ENCODE measurements around the gene TREML2.

The TREML2 gene

GRCh38 chr6:41224800-41225199, 23.9 kb upstream of the TREML2 start:
- WGBS (ENCODE audit: insufficient coverage) = no CpG with 5 or more reads among the region's 1 CpG
- no peak overlapping the region for H3K27ac ChIP-seq (ENCODE audit: insufficient read depth in 1 of 2, low read depth in 1 of 2, low read length in 2 of 2, poor library complexity in 1 of 2, severe bottlenecking in 2 of 2)
- DNase-seq = no peak
- no peak overlapping the region for H3K4me3 ChIP-seq (ENCODE audit: control insufficient read depth in 1 of 7, extremely low read depth in 1 of 7, insufficient read depth in 4 of 7, low read depth in 2 of 7, low read length in 6 of 7)
- peaks cover 3 to 26% (median 18%) of the 10 kb centered on the region in 4 experiments for H3K4me1 ChIP-seq (ENCODE audit: control extremely low read depth in 1 of 4, control insufficient read depth in 4 of 4, insufficient read depth in 4 of 4, low read length in 3 of 4)
- ChIA-PET POLR2A (no interaction called here), CTCF (no interaction called here)
- H3K36me3 ChIP-seq (ENCODE audit: control insufficient read depth in 4 of 4, insufficient read depth in 4 of 4, low read length in 3 of 4) = no peaks in the 10 kb centered on the region
- no peaks in the 10 kb centered on the region for H3K27me3 ChIP-seq (replicated peaks in 2 of 5; ENCODE audit: control insufficient read depth in 4 of 5, insufficient read depth in 5 of 5, low read length in 4 of 5)
- H3K9me3 ChIP-seq (ENCODE audit: control extremely low read depth in 1 of 5, control insufficient read depth in 4 of 5, insufficient read depth in 2 of 5, low read depth in 1 of 5, low read length in 4 of 5) = peaks cover 0 to 8% (median 0%) of the 10 kb centered on the region in 5 experiments

GRCh38 chr6:41222513-41222912, 21.6 kb upstream of the TREML2 start:
- H3K36me3 ChIP-seq (ENCODE audit: control insufficient read depth in 4 of 4, insufficient read depth in 4 of 4, low read length in 3 of 4) = no peaks in the 10 kb centered on the region
- no peaks in the 10 kb centered on the region for H3K27me3 ChIP-seq (replicated peaks in 2 of 5; ENCODE audit: control insufficient read depth in 4 of 5, insufficient read depth in 5 of 5, low read length in 4 of 5)
- ChIA-PET POLR2A (no interaction called here), CTCF (interaction anchor here (1.2 kb wide), 2 partner anchors 22 to 78 kb away, joined by 3 read pairs; no protein-coding TSS in a partner anchor)
- H3K27ac ChIP-seq (ENCODE audit: insufficient read depth in 1 of 2, low read depth in 1 of 2, low read length in 2 of 2, poor library complexity in 1 of 2, severe bottlenecking in 2 of 2) = no peak overlapping the region
- H3K4me1 ChIP-seq (ENCODE audit: control extremely low read depth in 1 of 4, control insufficient read depth in 4 of 4, insufficient read depth in 4 of 4, low read length in 3 of 4) = peaks cover 3 to 20% (median 13%) of the 10 kb centered on the region in 4 experiments
- peak; percentile 17 to 56 (median 55) for DNase-seq
- peaks cover 0 to 8% (median 0%) of the 10 kb centered on the region in 5 experiments for H3K9me3 ChIP-seq (ENCODE audit: control extremely low read depth in 1 of 5, control insufficient read depth in 4 of 5, insufficient read depth in 2 of 5, low read depth in 1 of 5, low read length in 4 of 5)
- peak overlapping the region in 1 of 7 experiments; percentile 4 for H3K4me3 ChIP-seq (ENCODE audit: control insufficient read depth in 1 of 7, extremely low read depth in 1 of 7, insufficient read depth in 4 of 7, low read depth in 2 of 7, low read length in 6 of 7)
- WGBS (ENCODE audit: insufficient coverage) = 63% methylated on average over 5 of the region's 5 CpGs

- Histone ChIP-seq H3K4me1 (ENCODE audit: control extremely low read depth in 1 of 4, control insufficient read depth in 4 of 4, insufficient read depth in 4 of 4, low read length in 3 of 4) (peaks cover 3 to 20% (median 13%) of the 10 kb centered on the region in 4 experiments), H3K27me3 (replicated peaks in 2 of 5; ENCODE audit: control insufficient read depth in 4 of 5, insufficient read depth in 5 of 5, low read length in 4 of 5) (no peaks in the 10 kb centered on the region), H3K27ac (ENCODE audit: insufficient read depth in 1 of 2, low read depth in 1 of 2, low read length in 2 of 2, poor library complexity in 1 of 2, severe bottlenecking in 2 of 2) (no peak overlapping the region), H3K36me3 (ENCODE audit: control insufficient read depth in 4 of 4, insufficient read depth in 4 of 4, low read length in 3 of 4) (no peaks in the 10 kb centered on the region), H3K4me3 (ENCODE audit: control insufficient read depth in 1 of 7, extremely low read depth in 1 of 7, insufficient read depth in 4 of 7, low read depth in 2 of 7, low read length in 6 of 7) (peak overlapping the region in 1 of 7 experiments; percentile 4), H3K9me3 (ENCODE audit: control extremely low read depth in 1 of 5, control insufficient read depth in 4 of 5, insufficient read depth in 2 of 5, low read depth in 1 of 5, low read length in 4 of 5) (peaks cover 0 to 8% (median 0%) of the 10 kb centered on the region in 5 experiments)
- CTCF ChIA-PET = interaction anchor here (0.8 to 1.2 kb wide), 3 partner anchors 22 to 79 kb away, joined by 3 read pairs; no protein-coding TSS in a partner anchor
- WGBS (ENCODE audit: insufficient coverage) = 23% methylated on average over 3 of the region's 4 CpGs
- peak in 2 of 3 donors; percentile 12 to 19 for DNase-seq
- POLR2A ChIA-PET = no interaction called here
Observed at GRCh38 chr6:41222045-41222444, 21.1 kb upstream of the TREML2 start.

DNA sequence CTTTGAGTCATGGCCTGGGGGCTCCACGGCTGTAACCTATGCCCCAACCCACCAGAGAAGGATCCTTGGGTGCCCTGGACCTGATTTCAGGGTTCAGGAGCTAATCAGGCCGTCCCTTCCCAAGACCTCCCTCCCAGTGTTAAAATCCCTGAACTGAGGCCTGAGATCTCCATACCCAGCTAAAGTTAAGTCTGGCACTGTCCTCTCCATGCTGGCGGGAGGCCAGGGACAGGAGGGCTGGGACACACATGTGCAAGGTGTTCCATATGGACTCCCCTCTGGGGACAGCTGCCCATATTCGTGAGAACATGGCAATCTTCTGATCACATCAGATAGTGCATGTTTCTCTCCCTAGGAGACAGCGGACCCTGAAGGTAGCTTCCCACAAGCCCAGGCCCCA, 15.7 kb upstream of the TREML2 start:
- 82% methylated on average over 5 of the region's 5 CpGs for WGBS (ENCODE audit: insufficient coverage)
- peaks cover 0 to 3% (median under 1%) of the 10 kb centered on the region in 4 experiments for H3K4me1 ChIP-seq (ENCODE audit: control extremely low read depth in 1 of 4, control insufficient read depth in 4 of 4, insufficient read depth in 4 of 4, low read length in 3 of 4)
- no peaks in the 10 kb centered on the region for H3K36me3 ChIP-seq (ENCODE audit: control insufficient read depth in 4 of 4, insufficient read depth in 4 of 4, low read length in 3 of 4)
- ChIA-PET CTCF (no interaction called here), POLR2A (no interaction called here)
- H3K4me3 ChIP-seq (ENCODE audit: control insufficient read depth in 1 of 7, extremely low read depth in 1 of 7, insufficient read depth in 4 of 7, low read depth in 2 of 7, low read length in 6 of 7) = no peak overlapping the region
- H3K9me3 ChIP-seq (ENCODE audit: control extremely low read depth in 1 of 5, control insufficient read depth in 4 of 5, insufficient read depth in 2 of 5, low read depth in 1 of 5, low read length in 4 of 5) = peaks cover 0 to 26% (median 6%) of the 10 kb centered on the region in 5 experiments
- H3K27ac ChIP-seq (ENCODE audit: insufficient read depth in 1 of 2, low read depth in 1 of 2, low read length in 2 of 2, poor library complexity in 1 of 2, severe bottlenecking in 2 of 2) = no peak overlapping the region
- DNase-seq = no peak
- no peaks in the 10 kb centered on the region for H3K27me3 ChIP-seq (replicated peaks in 2 of 5; ENCODE audit: control insufficient read depth in 4 of 5, insufficient read depth in 5 of 5, low read length in 4 of 5)

GRCh38 chr6:41215777-41216176, 14.8 kb upstream of the TREML2 start:
- Histone ChIP-seq H3K9me3 (ENCODE audit: control extremely low read depth in 1 of 5, control insufficient read depth in 4 of 5, insufficient read depth in 2 of 5, low read depth in 1 of 5, low read length in 4 of 5) (peaks cover 0 to 23% (median 6%) of the 10 kb centered on the region in 5 experiments), H3K27me3 (replicated peaks in 2 of 5; ENCODE audit: control insufficient read depth in 4 of 5, insufficient read depth in 5 of 5, low read length in 4 of 5) (no peaks in the 10 kb centered on the region), H3K36me3 (ENCODE audit: control insufficient read depth in 4 of 4, insufficient read depth in 4 of 4, low read length in 3 of 4) (no peaks in the 10 kb centered on the region), H3K27ac (ENCODE audit: insufficient read depth in 1 of 2, low read depth in 1 of 2, low read length in 2 of 2, poor library complexity in 1 of 2, severe bottlenecking in 2 of 2) (no peak overlapping the region), H3K4me1 (ENCODE audit: control extremely low read depth in 1 of 4, control insufficient read depth in 4 of 4, insufficient read depth in 4 of 4, low read length in 3 of 4) (no peaks in the 10 kb centered on the region), H3K4me3 (ENCODE audit: control insufficient read depth in 1 of 7, extremely low read depth in 1 of 7, insufficient read depth in 4 of 7, low read depth in 2 of 7, low read length in 6 of 7) (no peak overlapping the region)
- DNase-seq = no peak
- 100% methylated on average over 5 of the region's 5 CpGs for WGBS (ENCODE audit: insufficient coverage)
- CTCF ChIA-PET = no interaction called here
- POLR2A ChIA-PET = no interaction called here

- H3K27ac ChIP-seq (ENCODE audit: insufficient read depth in 1 of 2, low read depth in 1 of 2, low read length in 2 of 2, poor library complexity in 1 of 2, severe bottlenecking in 2 of 2) = no peak overlapping the region
- H3K36me3 ChIP-seq (ENCODE audit: control insufficient read depth in 4 of 4, insufficient read depth in 4 of 4, low read length in 3 of 4) = no peaks in the 10 kb centered on the region
- ChIA-PET CTCF (no interaction called here), POLR2A (no interaction called here)
- peaks cover 0 to 7% (median 2%) of the 10 kb centered on the region in 4 experiments for H3K4me1 ChIP-seq (ENCODE audit: control extremely low read depth in 1 of 4, control insufficient read depth in 4 of 4, insufficient read depth in 4 of 4, low read length in 3 of 4)
- DNase-seq = no peak
- 94% methylated on average over 6 of the region's 9 CpGs for WGBS (ENCODE audit: insufficient coverage)
- no peaks in the 10 kb centered on the region for H3K27me3 ChIP-seq (replicated peaks in 2 of 5; ENCODE audit: control insufficient read depth in 4 of 5, insufficient read depth in 5 of 5, low read length in 4 of 5)
- peaks cover 0 to 18% (median 6%) of the 10 kb centered on the region in 5 experiments for H3K9me3 ChIP-seq (ENCODE audit: control extremely low read depth in 1 of 5, control insufficient read depth in 4 of 5, insufficient read depth in 2 of 5, low read depth in 1 of 5, low read length in 4 of 5)
- no peak overlapping the region for H3K4me3 ChIP-seq (ENCODE audit: control insufficient read depth in 1 of 7, extremely low read depth in 1 of 7, insufficient read depth in 4 of 7, low read depth in 2 of 7, low read length in 6 of 7)
Observed at GRCh38 chr6:41214559-41215238, 13.8 kb upstream of the TREML2 start.

GRCh38 chr6:41209547-41210320, 8.8 kb upstream of the TREML2 start:
- Histone ChIP-seq H3K27me3 (replicated peaks in 2 of 5; ENCODE audit: control insufficient read depth in 4 of 5, insufficient read depth in 5 of 5, low read length in 4 of 5) (no peaks in the 10 kb centered on the region), H3K4me1 (ENCODE audit: control extremely low read depth in 1 of 4, control insufficient read depth in 4 of 4, insufficient read depth in 4 of 4, low read length in 3 of 4) (peaks cover 0 to 10% (median 4%) of the 10 kb centered on the region in 4 experiments), H3K4me3 (ENCODE audit: control insufficient read depth in 1 of 7, extremely low read depth in 1 of 7, insufficient read depth in 4 of 7, low read depth in 2 of 7, low read length in 6 of 7) (no peak overlapping the region), H3K9me3 (ENCODE audit: control extremely low read depth in 1 of 5, control insufficient read depth in 4 of 5, insufficient read depth in 2 of 5, low read depth in 1 of 5, low read length in 4 of 5) (peaks cover 0 to 13% (median 4%) of the 10 kb centered on the region in 5 experiments), H3K27ac (ENCODE audit: insufficient read depth in 1 of 2, low read depth in 1 of 2, low read length in 2 of 2, poor library complexity in 1 of 2, severe bottlenecking in 2 of 2) (no peak overlapping the region), H3K36me3 (ENCODE audit: control insufficient read depth in 4 of 4, insufficient read depth in 4 of 4, low read length in 3 of 4) (no peaks in the 10 kb centered on the region)
- ChIA-PET POLR2A (no interaction called here), CTCF (no interaction called here)
- no peak for DNase-seq
- WGBS (ENCODE audit: insufficient coverage) = 90% methylated on average over 5 of the region's 5 CpGs
